ENCODE measurements around the gene GKN1. TPM values are rescaled to one million over a fixed set of nuclear protein-coding genes. Genes with fewer than 3 reads are reported as not detected.

Gene GKN1
- total RNA-seq, 4 donors from 2014 or later, result not detected

DNA sequence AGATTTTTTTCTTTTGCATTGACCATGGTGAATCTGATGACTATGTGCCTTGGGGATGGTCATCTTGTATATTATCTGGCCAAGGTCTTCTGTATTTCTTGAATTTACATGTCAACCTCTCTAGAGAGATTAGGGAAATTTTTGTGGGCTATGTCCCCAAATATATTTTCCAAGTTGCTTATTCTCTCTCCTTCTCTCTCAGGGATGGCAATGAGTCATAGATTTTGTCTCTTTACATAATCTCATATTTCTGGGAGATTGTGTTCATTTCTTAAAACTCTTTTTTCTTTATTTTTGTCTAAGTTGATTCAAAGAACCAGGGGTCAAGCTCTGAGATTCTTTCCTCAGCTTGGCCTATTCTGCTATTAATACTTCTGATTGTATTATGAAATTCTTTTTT, 31.6 kb upstream of the GKN1 start:
- H3K27me3 ChIP-seq, result peaks cover 0 to 2% (median 0%) of the 10 kb centered on the region in 3 donors
- TF ChIP-seq, protein P1, sequence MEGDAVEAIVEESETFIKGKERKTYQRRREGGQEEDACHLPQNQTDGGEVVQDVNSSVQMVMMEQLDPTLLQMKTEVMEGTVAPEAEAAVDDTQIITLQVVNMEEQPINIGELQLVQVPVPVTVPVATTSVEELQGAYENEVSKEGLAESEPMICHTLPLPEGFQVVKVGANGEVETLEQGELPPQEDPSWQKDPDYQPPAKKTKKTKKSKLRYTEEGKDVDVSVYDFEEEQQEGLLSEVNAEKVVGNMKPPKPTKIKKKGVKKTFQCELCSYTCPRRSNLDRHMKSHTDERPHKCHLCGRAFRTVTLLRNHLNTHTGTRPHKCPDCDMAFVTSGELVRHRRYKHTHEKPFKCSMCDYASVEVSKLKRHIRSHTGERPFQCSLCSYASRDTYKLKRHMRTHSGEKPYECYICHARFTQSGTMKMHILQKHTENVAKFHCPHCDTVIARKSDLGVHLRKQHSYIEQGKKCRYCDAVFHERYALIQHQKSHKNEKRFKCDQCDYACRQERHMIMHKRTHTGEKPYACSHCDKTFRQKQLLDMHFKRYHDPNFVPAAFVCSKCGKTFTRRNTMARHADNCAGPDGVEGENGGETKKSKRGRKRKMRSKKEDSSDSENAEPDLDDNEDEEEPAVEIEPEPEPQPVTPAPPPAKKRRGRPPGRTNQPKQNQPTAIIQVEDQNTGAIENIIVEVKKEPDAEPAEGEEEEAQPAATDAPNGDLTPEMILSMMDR (IDR thresholded peaks at IDR 0.05 in 4 of 5, conservative IDR thresholded peaks at IDR 0.05 in 1 of 5), result no peak
- TF ChIP-seq POLR2A (IDR thresholded peaks at IDR 0.05), result no peak
- ATAC-seq, result no peak
- no peak overlapping the region for H3K27ac ChIP-seq
- no peak for DNase-seq
- intact Hi-C loops (cut with DNase I; ENCODE audit: low total_unique reads), result loop anchor here (5.0 kb wide), 1 partner anchor 364 kb away; no protein-coding TSS in a partner anchor
- H3K4me3 ChIP-seq, result no peak overlapping the region
- no peaks in the 10 kb centered on the region for H3K4me1 ChIP-seq
- H3K9me3 ChIP-seq, result no peaks in the 10 kb centered on the region
- no peaks in the 10 kb centered on the region for H3K36me3 ChIP-seq
- in situ Hi-C loops (cut with MboI; ENCODE audit: low sequenced_read_pairs in 4 of 4), result no loop called here

DNA sequence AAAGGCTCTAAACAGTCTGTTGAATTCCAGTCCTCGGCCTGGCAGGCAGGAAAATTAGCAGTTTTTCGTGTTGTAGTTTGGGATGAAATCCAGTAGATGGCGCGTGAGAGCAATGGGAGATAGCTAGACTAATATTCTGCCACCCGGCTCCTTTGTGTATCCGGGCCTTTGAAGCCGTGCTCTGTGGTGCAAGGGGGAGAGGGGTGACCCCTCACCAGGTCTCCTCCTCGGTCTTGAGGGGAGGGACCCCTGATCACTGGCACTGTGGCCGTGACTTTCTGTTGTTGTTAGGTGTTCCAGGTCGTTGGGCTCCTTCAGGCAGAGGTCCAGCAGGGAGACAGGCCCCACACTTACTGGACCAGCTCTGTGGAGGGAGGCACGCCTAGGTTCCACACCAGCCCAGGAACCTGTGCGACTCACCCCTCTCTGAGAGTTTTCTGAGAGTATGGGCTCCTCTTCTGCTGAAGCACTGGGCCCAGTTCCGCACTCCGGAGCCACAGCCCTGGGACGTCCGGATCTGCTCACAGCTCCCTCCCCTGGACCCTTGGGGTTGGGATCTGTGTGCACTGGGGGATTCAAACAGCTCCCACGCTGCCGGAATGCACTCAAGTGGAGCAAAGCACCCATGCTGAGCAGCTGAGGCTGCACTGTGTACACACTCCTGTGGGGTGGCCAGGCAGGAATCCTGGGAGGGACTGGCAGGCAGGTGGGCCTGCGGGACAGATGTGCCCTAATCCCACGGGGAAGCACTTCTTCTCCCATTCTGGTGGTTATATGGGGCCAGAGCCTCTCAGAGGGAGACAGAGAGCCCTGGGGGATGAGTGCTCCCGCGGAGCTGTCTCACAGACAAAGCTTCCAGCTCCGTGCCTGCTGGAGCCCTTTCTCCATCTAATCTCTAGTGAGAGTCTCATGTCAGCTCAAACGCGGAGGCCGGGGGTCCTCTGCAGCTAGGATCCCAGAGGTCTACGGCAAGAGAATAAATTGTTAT, 30.6 kb upstream of the GKN1 start:
- no peak overlapping the region for H3K4me3 ChIP-seq
- no peak overlapping the region for H3K27ac ChIP-seq
- H3K36me3 ChIP-seq, result no peaks in the 10 kb centered on the region
- ATAC-seq (peak; percentile 42 to 53), DNase-seq (peak in 1 of 2 donors; percentile 32)
- peaks cover 0 to 2% (median 0%) of the 10 kb centered on the region in 3 donors for H3K27me3 ChIP-seq
- H3K9me3 ChIP-seq, result no peaks in the 10 kb centered on the region
- in situ Hi-C loops (cut with MboI; ENCODE audit: low sequenced_read_pairs in 4 of 4) (no loop called here), intact Hi-C loops (cut with DNase I; ENCODE audit: low total_unique reads) (loop anchor here (5.0 kb wide), 1 partner anchor 363 kb away; no protein-coding TSS in a partner anchor)
- TF ChIP-seq, protein P1 (IDR thresholded peaks at IDR 0.05 in 4 of 5, conservative IDR thresholded peaks at IDR 0.05 in 1 of 5), result peak; percentile 42 to 80 (median 57)
- no peak for TF ChIP-seq POLR2A (IDR thresholded peaks at IDR 0.05)
- no peaks in the 10 kb centered on the region for H3K4me1 ChIP-seq

GRCh38 chr2:68946117-68946516, 28.3 kb upstream of the GKN1 start:
- ATAC-seq (no peak), DNase-seq (no peak)
- no peak overlapping the region for H3K4me3 ChIP-seq
- no peaks in the 10 kb centered on the region for H3K27me3 ChIP-seq
- intact Hi-C loops (cut with DNase I; ENCODE audit: low total_unique reads) (no loop called here), in situ Hi-C loops (cut with MboI; ENCODE audit: low sequenced_read_pairs in 4 of 4) (no loop called here)
- no peak for TF ChIP-seq POLR2A (IDR thresholded peaks at IDR 0.05)
- TF ChIP-seq, protein P1 (IDR thresholded peaks at IDR 0.05 in 4 of 5, conservative IDR thresholded peaks at IDR 0.05 in 1 of 5), result no peak
- H3K27ac ChIP-seq, result no peak overlapping the region
- H3K4me1 ChIP-seq, result no peaks in the 10 kb centered on the region
- H3K36me3 ChIP-seq, result no peaks in the 10 kb centered on the region
- H3K9me3 ChIP-seq, result no peaks in the 10 kb centered on the region

GRCh38 chr2:68948710-68949109, 25.7 kb upstream of the GKN1 start:
- no peaks in the 10 kb centered on the region for H3K27me3 ChIP-seq
- no peaks in the 10 kb centered on the region for H3K9me3 ChIP-seq
- no peak overlapping the region for H3K4me3 ChIP-seq
- H3K27ac ChIP-seq, result no peak overlapping the region
- H3K36me3 ChIP-seq, result no peaks in the 10 kb centered on the region
- no peaks in the 10 kb centered on the region for H3K4me1 ChIP-seq
- intact Hi-C loops (cut with DNase I; ENCODE audit: low total_unique reads), result no loop called here
- in situ Hi-C loops (cut with MboI; ENCODE audit: low sequenced_read_pairs in 4 of 4), result no loop called here
- TF ChIP-seq, protein P1 (IDR thresholded peaks at IDR 0.05 in 4 of 5, conservative IDR thresholded peaks at IDR 0.05 in 1 of 5), result no peak
- no peak for TF ChIP-seq POLR2A (IDR thresholded peaks at IDR 0.05)
- DNase-seq, result no peak
- no peak for ATAC-seq
